AG08396 (cell line): ENCODE data around the gene PHF12.
"Not testable (repeated sequence)": the region's sequence is repeated elsewhere in the genome, so short reads cannot be mapped to it uniquely, and the experiment has no call there.

Experiments
- DNase-seq: peaks from one replicate; pipeline ENCODE4 v3.0.0; 2012; ENCODE audit warnings: low spot score, mixed read lengths

The PHF12 gene

DNA sequence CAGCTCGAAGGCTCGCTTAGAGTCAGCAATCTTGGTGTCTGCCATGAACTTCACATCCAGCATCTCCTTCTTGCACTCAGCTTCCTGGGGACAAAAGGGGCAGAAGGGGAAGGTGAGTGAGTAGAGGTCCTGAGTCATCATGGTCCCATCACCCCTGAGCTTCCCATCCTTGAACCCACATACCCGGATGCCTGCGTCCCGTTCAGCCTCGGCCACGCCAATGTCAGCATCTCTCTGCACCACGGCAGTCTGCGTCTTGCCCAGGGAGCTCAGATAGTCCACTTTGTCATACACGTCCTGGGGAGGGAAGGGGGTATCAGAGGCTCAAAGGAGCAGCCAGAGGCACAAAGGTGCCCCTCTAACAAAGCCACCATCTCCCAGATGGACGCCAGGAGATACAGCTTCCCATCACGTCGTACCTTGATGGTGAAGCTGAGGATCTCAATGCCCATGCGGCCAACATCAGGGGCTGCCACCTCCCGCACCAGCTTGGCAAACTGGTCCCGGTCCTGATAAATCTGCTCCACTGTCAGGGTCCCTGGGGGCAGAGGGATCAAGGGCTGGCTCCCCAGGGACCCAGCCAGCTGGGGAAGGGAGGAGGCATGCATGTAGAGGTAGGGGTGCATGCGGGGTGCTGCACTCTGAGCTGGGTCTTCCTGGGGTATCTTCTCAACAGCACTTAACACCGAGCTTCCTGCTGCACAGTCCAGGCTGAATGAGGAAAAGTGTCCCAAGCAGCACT lies 69.0 kb downstream of the PHF12 start:
- DNase-seq: no peak

DNA sequence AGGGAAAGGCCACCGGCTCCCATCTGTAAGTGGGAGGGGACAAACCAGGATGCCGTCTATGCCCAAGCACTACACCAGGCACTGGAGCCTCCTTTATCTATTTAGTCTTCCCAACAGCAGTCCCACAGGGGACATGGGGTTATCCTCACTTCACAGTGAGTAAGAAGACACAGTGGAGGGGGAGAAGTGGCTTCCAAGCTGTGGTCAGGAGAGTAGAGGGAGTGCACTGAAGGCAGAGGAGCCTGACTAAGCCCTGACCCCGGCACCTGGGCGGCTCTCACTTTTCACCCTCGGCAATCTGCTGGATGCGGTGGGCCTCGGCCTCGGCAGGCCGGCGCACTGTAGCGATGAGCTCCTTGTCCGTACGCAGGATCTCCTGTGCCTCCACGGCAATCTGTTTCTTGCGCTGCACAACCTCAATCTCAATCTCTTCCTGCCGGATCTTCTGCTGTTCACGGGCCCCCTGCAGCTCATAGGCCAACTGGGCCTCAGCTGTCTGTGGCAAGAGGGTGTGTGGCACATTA lies 69.7 kb downstream of the PHF12 start:
- DNase-seq: no peak

DNA sequence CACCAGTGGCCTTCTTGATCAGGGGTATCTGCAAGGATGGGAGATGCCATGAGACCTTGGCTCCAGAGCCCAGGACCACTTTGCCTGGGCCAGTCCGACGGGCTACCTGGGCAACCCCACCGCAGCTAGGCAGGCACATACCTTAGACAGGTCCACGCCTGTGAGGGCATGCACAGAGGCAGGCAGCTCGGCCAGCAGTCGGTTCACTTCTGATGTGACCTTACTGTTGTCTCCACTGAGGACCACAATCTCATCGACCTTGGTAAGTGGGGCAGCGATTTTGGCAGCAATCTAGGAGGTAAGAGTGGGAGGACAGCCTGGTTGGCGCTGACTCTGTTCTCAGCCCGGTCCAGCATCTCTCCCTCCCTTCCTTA lies 70.8 kb downstream of the PHF12 start:
- no peak for DNase-seq

DNA sequence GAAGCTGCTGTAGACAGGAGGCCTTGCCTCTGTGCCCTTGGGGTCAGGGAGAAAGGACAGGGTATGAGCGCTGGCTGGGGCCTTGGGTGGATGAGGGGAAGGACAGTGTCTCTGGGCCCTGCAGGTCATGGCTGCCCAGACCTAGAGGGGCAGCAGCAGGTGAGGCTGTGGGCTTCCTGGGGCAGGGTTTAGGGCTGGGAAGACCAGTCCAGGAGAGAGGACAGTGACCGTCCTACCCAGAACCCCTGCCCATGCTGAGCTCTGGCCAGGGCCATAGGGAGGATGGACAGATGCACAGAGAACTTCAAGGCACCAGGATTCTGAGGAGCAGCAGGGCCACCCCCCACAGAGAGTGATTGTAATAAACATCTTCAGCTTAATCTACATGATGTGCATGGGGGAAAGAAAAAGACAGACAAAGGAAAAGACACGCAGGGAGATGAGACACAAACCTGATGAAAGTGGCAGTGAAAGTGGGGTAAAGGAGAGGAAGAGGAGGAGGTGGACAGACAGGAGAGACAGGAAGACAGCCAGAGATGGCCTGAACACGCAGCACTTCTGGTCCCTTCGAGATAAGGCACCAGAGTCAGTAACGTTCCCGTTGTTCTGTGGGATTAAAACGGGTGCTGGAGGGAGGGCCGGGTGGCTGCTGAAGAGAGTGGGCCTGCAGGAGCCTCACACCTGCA lies 71.3 kb downstream of the PHF12 start:
- DNase-seq: no peak

DNA sequence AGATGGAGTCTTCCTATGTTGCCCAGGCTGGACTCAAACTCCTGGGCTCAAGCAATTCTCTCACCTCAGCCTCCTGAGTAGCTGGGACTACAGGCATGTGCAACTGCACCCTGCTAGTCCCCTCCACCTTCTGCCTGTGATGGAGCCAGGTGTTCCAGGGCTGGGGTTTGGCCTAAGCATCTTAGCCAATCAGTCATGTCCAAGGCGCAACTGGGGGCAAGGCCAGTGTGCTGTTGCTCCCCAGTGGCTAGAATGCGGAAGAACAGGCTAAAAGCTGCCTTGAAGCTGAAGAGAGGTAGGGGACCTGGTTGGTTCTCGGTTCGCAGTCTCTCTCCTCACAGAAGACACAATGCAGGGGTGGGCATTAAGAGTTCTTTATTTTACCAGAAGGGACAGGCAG lies 72.3 kb downstream of the PHF12 start:
- peak; percentile 62 for DNase-seq

DNA sequence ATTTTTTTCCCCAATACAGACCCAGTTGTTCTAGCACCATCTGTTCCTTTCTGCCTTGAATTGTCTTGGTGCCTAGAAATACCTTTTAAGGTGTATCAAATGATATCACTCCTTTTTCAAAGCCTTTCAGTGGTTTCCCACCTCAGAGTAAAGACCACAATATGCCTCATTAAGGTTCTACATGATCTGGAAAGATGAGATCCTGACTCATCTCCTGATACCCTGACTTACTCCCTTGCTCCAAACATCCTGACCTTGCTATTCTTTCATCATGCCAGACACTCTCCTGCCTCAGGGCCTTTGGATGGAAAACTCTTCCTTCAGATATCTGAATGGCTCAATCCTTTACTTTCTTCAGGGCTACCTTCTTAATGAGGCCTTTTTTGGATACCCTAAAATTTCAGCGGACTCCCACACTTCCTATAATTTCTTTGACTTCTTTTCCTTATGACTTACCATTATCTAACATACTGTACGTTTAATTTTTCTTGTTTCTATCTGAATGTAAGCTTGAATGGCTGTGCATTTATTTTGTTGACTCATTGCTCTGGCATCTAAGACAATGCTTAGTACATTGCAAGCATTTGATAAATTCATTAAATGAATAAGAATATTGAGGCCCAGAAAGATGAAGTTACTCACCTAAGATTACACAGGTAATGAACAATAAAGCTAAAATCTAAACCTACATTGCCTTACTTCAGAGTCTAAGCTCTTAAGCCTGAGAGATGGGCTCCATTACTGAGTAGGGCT lies 73.0 kb downstream of the PHF12 start:
- DNase-seq: no peak

DNA sequence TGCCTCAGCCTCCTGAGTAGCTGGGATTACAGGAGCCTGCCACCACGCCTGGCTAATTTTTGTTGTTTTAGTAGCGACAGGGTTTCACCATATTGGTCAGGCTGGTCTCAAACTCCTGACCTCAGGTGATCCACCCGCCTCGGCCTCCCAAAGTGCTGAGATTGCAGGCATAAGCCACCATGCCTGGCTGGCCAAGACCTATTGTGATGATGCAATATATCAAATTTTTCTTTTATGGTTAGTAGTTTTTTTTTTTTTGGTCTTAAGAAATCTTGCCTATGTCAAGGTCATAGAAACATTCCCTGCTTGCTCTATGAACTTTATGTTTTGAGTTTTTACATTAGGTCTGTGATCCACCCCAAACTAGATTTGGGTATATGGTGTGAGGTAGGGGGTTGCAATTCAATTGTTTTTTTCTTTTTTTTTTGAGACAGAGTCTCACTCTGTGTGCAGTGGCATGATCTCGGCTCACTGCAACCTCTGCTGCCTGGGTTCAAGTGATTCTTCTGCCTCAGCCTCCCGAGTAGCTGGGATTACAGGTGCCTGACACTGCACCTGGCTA lies 74.1 kb downstream of the PHF12 start:
- DNase-seq: not testable (repeated sequence)

DNA sequence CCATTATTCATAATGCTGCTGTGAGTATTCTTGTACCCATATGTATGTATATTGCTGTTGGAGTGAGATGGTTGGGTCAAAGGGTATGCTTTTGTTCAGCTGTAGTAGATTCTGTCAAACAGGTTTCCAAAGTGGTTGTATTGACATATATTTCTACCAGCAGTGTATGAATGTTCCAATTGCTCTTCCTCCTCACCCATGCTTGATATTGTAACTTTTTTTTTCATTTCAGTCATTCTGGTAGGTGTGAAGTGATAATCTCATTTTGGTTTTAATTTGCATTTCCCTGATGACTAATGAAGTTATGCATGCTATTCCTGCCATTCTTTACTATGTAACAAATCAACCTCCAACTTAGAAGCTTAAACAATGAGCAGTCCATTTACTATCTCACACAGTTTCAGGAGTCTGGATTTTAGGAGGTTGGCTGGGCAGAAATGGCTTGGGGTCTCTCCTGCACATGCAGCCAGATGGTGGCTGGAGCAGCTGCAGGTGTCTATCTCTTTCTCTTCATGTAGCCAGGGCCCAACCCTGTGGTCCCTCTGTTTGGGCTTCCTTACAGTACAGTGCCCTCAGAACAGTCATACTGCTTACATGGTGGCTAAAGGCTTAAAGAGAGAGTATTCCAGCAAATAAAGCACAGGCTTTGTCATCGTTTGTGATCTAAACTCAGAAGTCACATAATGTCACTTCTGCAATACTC lies 75.3 kb downstream of the PHF12 start:
- DNase-seq: no peak

DNA sequence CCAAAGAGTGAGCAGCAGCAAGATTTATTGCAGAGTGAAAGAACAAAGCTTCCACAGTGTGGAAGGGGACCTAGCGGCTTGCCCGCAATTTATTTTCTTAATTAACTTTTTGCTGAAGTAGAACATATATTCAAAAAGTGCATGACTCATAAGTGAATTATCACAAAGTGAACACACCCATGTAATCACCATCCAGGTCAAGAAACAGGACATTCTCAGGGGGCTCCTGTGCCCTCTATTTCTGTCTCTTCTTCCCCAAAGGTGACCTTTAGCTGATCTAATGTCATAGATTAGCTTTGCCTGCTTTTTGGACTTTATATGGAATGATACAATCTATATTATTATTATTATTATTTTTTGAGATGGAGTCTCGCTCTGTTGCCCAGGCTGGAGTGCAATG lies 76.6 kb downstream of the PHF12 start:
- DNase-seq: no peak

DNA sequence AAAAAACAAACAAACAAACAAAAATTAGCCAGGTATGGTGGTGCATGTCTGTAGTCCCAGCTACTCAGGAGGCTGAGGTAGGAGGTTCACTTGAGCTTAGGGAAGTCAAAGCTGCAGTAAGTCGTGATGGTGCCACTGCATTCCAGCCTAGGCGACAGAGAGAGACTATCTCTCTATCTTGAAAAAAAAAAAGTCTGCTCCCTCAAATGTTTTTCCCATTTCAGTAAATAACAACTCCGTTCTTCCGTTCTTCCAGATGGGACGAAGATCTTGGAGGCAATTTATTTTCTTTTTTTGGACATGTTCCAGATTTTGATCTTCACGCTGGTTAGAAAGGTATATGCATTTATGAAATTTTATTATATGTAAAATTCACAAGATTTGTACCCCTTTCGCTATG lies 77.5 kb downstream of the PHF12 start:
- DNase-seq: no peak

DNA sequence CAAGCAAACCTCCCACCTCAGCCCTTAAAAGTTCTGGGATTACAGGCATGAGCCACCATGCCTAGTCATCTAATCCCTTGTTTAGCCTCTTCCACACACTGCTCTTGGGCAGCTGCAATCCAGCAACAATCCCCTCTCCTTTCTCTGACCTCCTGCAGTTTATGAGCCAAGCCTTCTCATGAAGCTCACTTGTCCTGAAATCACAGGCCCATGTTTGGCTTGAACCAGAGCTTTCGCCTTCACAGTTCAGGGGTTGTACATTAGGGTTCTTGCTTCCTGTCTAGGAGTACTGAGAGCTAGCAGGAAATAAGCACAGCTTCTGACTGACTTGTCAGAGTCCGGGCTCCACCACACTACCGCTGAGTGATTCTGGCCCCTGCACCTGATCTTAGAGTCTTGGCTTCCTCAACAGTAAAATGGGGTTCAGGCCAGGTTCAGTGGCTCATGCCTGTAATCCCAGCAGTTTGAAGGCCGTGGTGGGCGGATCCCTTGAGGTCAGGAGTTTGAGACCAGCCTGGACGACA lies 80.2 kb downstream of the PHF12 start:
- DNase-seq: no peak

DNA sequence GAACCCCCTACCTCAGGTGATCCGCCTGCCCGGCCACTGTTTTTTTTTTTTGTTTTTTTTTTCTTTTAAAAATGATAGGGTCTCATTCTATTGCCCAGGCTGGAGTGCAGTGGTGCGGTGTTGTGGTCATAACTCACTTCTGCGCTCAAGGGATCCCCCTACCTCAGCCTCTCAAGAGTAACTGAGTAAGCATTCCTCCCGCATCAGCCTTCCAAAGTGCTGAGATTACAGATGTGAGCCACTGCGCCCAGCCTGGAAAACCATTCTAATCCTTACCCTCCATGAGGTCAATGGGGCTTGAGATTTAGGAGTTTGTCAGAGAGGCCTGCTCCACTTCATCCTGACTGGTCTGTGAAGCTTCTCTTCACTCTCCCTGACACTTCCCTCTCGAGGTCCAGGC lies 84.0 kb downstream of the PHF12 start:
- no peak for DNase-seq

DNA sequence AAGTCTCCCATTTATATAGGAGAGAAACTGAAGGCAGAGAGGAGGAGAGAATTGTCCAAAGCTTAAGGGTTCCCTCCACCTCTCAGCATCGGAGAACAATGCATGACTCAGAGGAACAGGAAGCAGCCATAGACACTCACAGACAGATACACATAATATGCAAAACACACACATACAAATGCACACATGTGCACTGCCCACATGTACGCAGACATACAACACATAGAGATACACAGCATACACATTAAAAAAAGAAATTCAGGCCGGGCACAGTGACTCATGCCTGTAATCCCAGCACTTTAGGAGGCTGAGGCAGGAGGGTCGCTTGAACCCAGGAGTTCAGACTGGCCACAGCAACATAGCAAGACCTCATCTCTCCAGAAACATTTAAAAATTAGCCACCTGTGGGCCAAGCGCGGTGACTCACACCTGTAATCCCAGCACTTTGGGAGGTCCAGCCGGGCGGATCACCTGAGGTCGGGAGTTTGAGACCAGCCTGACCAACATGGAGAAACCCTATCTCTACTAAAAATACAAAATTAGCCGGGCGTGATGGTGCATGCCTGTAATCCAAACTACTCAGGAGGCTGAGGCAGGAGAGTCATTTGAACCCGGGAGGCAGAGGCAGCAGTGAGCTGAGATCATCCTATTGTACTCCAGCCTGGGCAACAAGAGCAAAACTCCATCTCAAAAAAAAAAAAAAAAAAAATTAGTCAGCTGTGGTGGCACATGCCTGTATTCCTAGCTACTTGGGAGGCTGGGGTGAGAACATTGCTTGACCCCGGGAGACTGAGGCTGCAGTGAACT lies 85.2 kb downstream of the PHF12 start:
- DNase-seq: no peak

DNA sequence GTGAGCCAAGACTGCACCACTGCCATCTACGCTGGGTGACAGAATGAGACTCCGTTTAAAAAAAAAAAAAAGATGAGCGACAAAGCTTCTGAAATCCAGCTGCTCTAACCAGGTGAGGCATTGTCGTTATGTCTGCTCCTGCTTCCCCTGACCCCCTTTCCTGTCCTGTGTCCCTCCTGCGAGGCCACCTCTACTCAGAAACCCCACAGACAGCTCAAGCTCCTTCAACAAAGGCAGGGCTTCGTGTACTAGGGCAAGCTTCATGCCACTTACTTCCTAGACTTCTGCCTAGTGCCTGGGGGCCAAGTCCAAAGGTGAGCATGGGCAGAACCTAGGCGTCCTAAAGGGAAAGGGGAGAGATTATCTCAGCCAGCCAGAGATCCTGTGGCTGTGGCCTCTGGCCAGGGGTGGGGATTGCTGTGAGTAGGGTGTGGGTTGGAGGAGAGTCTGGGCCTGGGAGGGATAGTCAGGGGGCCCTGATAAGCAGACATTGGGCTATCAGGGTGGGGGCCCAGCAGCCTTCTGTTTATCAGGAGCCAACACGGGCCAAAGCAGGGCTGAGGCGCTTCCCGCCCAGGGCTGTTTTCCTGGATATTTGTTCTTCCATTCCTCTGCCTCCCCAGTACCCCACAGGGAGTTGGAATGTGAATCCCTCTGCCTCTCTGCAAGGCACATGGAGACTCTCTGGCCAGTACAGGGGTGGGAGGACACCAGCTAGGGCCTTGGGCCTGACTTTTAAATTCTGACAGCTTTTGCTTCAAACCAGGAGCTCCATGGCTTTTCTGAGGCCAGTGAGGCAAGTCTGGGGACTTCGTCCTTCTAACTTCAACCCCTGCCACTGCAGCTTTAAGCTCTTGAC lies 86.1 kb downstream of the PHF12 start:
- no peak for DNase-seq

DNA sequence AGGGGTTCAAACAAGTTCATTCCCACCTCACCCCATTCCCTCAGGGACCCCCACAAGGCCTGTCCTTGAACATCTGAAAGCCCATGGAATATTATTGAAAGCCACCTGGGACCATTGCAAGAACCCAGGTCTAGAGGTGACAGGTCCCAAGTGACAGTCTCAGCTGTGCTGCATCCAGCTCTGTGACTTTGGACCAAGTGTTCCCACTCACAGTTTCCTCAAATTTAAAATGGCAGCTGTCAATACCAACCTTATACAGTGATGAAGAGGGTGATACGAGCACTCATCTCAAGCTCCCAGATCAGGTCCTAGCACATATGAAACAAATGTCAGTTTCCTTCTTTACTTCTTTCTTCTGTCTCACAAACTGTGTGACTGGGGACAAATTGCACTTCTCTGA lies 87.4 kb downstream of the PHF12 start:
- no peak for DNase-seq

DNA sequence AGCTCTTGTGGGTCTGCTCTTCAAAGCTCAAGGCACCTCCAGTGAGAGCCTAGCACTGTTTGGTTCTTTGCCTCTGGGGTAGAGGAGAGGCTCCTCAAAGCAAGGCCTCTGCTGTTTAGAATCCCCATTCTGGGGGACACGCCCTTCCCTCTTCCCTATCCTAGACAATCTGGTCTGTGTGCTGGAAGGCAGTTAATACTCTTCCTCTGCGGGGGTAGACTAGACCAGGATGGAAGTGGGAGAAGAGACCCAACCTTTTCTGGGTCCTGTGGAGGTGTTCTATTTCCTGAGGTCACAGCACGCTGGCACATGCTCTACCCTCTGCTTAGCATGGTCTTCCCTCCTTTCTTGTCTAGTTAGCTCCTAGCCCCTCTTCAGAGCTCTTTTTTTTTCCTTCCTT lies 88.8 kb downstream of the PHF12 start:
- DNase-seq: no peak

DNA sequence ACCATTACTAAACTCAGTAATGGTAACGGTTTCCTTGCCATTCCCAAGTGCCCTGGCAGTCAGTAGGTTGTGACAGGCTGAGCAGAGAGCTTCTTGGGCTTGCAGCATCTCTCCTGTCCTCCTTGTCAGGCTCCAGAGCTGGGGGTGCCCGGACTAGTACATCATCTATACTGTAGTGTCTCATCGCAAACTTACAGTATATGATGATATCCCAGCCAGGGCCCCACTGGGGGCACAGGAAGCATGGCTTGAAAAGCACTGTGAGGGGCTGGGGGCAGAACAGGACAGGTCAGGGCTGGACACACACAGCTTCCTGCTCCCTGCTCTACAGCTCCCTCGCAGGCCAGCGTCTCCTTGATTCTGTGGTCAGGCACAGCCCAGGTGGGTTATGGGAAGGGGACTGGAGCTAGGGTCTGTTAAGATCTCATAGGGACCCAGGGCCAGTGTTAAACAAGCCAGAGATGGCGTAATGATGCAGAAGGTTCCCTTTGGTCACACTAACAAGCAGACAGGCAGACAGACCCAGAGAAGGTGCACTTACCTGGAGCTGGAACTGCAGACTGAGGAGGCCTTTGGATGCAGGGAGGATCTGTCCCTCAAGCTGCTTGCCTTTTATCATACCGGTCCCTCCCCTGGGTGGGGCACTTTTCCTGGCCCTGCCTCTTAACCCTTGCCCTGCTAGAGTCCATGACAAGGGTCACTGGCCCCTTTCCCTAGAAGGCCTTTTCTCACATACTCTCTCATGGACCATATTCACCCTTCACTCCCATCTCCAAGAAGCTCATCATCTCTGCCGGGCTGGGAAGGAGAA lies 89.7 kb downstream of the PHF12 start:
- no peak for DNase-seq

DNA sequence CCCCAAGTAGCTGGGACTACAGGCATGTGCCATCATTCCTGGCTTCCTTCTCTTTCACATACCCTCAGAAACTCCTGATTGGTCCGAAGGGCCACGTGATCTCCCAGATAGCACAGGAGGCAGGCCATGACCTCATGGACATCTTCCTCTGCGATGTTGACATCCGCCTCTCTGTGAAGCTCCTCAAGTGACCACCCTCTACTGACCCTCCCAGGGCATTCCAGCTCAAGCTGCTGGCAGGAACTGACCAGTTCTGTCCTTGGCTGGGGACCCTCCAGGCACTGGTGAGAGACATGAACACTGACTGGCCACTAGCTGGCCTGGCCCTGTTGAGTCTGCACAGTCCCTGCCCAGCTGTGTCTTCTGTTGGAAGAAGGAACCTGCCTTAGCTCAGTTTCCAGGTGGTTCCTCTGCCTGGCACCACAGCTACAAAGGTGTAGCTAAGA lies 90.9 kb downstream of the PHF12 start:
- no peak for DNase-seq

DNA sequence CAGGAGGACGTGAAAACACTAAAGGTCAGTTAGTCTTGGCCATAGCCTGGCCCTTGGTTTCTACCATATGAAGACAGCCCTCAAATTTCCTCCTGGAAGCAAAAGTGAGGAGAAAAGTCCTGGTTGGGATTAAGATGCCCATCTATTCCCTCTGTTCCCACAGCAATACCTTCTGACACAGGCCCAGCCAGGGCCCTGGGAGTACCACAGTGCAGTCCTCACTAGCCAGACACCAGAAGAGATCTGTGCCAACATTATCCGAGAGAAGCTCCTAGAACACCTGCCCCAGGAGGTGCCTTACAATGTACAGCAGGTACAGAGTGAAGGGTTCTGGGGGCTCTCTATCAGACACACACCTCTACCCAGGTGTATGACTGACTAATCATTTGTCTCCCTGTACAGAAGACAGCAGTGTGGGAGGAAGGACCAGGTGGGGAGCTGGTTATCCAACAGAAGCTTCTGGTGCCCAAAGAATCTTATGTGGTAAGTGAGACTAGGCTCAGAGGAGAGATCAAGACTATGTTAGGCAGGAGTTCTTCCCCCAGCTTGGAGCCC lies 92.4 kb downstream of the PHF12 start:
- no peak for DNase-seq
